ENCODE results near the gene PPP1R12A.

DNA sequence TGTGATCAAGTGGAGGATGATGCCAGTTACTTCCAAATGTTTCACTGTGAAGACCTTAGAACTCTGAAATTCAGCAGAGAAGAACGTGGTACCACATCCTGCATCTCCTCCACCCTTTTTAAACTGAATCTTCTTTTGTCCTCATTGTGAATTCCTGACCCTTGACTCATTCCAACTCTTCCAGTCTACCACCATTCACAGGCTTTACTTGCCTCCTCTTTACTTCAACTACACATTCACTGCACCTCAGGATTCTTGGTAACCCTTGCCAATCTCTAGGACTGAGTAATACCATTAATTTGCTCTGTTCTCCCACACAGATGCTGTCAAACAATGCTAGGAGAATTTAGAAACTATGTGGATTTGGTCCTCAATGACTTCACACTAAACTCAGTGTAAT, 37.3 kb downstream of the PPP1R12A start:
- TF ChIP-seq EP300 (IDR thresholded peaks at IDR 0.05; ENCODE audit: low read length) (no peak), POLR2H (tag; IDR thresholded peaks at IDR 0.05; ENCODE audit: low read depth) (no peak)

All from K562 (cell line).